Nephron progenitor cell (in vitro differentiated cells): Measurements from ENCODE around the gene CDH4.

Source experiments
- DNase-seq: peaks from one replicate; pipeline ENCODE4 v3.0.0; 2021
- H3K27ac Mint-ChIP-seq: 2 replicates; pipeline ENCODE4 v1.8.0; 2021; ENCODE audit warnings: mild to moderate bottlenecking, moderate library complexity, mixed read lengths
- H3K27me3 Mint-ChIP-seq: 2 replicates; pipeline ENCODE4 v1.8.0; 2021; ENCODE audit warnings: mild to moderate bottlenecking, low read depth, mixed read lengths; ENCODE audit not compliant: poor library complexity
- H3K36me3 Mint-ChIP-seq: 2 replicates; pipeline ENCODE4 v1.8.0; 2021; ENCODE audit warnings: low read depth, mixed read lengths
- H3K4me1 Mint-ChIP-seq: 2 replicates; pipeline ENCODE4 v1.8.0; 2021; ENCODE audit warnings: mixed read lengths
- H3K4me3 Mint-ChIP-seq: 2 replicates; pipeline ENCODE4 v1.8.0; 2021; ENCODE audit warnings: mild to moderate bottlenecking, moderate library complexity, mixed read lengths
- H3K9me3 Mint-ChIP-seq: 2 replicates; pipeline ENCODE4 v1.8.0; 2021; ENCODE audit warnings: mild to moderate bottlenecking, moderate library complexity, mixed read lengths
- TF ChIP-seq, protein P1 (sequence below): fragments of 200-600 bp; sonication (generic); IDR thresholded peaks from 2 replicates; pipeline ENCODE4 v1.5.0; 2021; ENCODE audit warnings: antibody characterized with exemption

Gene CDH4

DNA sequence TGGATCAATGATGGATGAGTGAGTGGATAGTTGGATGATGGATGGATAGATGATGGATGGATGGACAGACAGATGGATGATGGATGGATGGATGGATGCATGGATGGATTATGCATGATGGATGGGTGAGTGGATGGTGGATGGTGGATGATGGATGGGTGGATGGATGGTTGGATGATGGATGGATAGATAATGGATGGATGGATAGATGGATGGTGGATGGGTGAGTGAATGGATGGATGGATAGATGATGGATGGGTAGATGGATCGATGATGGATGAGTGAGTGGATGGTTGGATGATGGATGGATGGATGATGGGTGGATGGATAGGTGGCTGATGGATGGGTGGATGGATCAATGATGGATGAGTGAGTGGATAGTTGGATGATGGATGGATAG is 637.6 kb downstream of the CDH4 start:
- Mint-ChIP-seq H3K27me3 (peaks cover 25% of the 10 kb centered on the region), H3K27ac (no peak overlapping the region), H3K4me3 (no peak overlapping the region), H3K9me3 (peaks cover 19% of the 10 kb centered on the region), H3K36me3 (no peaks in the 10 kb centered on the region), H3K4me1 (peaks cover 5% of the 10 kb centered on the region)
- DNase-seq, result no peak
- TF ChIP-seq, protein P1, sequence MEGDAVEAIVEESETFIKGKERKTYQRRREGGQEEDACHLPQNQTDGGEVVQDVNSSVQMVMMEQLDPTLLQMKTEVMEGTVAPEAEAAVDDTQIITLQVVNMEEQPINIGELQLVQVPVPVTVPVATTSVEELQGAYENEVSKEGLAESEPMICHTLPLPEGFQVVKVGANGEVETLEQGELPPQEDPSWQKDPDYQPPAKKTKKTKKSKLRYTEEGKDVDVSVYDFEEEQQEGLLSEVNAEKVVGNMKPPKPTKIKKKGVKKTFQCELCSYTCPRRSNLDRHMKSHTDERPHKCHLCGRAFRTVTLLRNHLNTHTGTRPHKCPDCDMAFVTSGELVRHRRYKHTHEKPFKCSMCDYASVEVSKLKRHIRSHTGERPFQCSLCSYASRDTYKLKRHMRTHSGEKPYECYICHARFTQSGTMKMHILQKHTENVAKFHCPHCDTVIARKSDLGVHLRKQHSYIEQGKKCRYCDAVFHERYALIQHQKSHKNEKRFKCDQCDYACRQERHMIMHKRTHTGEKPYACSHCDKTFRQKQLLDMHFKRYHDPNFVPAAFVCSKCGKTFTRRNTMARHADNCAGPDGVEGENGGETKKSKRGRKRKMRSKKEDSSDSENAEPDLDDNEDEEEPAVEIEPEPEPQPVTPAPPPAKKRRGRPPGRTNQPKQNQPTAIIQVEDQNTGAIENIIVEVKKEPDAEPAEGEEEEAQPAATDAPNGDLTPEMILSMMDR, result no peak

DNA sequence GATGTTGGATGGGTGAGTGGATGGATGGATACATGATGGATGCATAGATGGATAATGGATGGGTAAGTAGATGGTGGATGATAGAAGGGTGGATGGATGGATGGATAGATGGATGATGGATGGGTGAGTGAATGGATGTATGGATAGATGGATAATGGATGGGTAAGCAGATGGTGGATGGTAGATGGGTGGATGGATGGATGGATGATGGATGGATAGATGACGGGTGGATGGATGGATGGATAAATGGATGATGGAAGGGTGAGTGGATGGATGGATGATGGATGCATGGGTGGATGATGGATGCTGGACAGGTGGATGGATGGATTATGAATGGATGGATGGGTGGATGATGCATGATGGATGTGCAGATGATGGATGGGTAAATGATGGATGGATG is 638.1 kb downstream of the CDH4 start:
- H3K36me3 Mint-ChIP-seq, result no peaks in the 10 kb centered on the region
- peaks cover 28% of the 10 kb centered on the region for H3K27me3 Mint-ChIP-seq
- H3K27ac Mint-ChIP-seq, result no peak overlapping the region
- no peak for DNase-seq
- H3K9me3 Mint-ChIP-seq, result peaks cover 19% of the 10 kb centered on the region
- H3K4me1 Mint-ChIP-seq, result peaks cover 2% of the 10 kb centered on the region
- H3K4me3 Mint-ChIP-seq, result no peak overlapping the region
- TF ChIP-seq, protein P1, result no peak

DNA sequence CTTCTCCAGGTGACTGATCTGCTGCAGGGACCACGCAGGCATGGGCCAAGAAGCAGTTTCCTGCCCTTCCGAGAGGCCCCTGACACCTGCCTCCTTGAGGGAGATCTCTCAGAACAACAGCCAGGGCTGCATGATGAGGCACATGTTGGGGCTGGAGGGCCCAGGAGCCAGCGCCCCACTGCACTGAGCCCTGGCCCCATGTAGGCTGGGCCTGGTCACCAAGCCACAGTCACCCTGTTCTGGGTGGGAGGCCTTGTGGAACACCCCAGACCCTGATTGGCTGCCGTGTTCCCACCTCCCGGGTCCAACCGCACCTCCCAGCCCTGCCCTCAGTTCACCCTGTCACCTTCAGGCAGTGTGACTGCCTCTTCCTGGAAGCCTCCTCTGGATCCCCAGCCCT is 639.4 kb downstream of the CDH4 start:
- peaks cover 19% of the 10 kb centered on the region for H3K9me3 Mint-ChIP-seq
- no peak overlapping the region for H3K27ac Mint-ChIP-seq
- no peak for DNase-seq
- no peaks in the 10 kb centered on the region for H3K36me3 Mint-ChIP-seq
- H3K27me3 Mint-ChIP-seq, result peaks cover 34% of the 10 kb centered on the region
- TF ChIP-seq, protein P1, result no peak
- no peak overlapping the region for H3K4me3 Mint-ChIP-seq
- no peaks in the 10 kb centered on the region for H3K4me1 Mint-ChIP-seq

DNA sequence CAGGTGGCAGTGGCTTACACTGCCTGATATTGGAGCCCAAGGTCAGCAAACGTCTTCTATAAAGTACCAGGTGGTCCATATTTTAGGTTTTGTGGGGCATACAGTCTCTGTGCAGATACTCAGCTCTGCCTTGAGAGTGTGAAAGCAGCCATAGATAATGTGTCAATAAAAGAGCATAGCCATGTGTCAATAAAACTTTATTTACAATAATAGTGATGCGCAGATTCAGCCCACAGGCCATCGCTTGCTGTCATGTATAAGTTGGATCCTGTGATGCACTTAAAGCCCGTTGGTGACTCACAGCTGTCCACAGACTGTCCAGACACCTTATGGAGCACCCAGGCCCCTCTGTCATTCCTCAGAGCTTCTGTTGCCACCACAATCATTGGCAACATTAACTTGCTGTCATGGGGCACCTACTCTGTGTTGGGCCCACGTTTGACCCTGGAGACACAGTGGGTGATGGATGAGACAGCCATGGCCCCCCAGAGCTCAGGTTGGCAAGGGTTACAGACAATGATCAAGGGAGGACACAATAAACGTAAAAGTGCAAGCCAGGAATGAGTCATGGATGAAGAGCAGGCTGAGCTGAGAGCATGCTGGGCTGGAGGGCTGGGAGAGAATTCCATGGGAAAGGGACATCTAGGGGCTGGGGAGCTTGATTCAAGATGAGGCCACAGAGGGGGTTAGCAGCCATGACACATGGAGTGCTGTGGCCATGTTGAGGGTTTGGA is 640.0 kb downstream of the CDH4 start:
- Mint-ChIP-seq H3K4me1 (no peaks in the 10 kb centered on the region), H3K9me3 (peaks cover 19% of the 10 kb centered on the region), H3K27ac (no peak overlapping the region), H3K4me3 (no peak overlapping the region), H3K27me3 (peaks cover 36% of the 10 kb centered on the region), H3K36me3 (no peaks in the 10 kb centered on the region)
- TF ChIP-seq, protein P1, result no peak
- no peak for DNase-seq

DNA sequence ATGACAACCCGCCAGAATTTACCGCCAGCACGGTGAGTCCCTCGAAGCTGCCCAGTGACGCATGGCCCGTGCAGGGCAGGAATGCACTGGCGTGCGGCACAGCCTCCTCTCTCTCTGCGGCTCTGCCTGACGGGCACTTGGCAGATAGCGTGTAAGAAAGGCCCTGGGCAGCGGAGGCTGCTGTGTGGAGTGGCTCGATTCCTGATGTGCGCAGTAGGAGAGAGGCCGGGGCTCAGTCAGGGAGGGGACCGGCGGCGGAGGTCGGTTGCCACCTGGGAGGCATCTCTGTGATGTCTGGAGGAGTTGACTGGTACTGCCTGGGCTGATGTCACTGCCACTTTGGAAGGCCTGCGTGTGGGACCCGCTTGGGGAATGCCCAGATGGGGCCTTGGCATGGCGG is 643.0 kb downstream of the CDH4 start:
- Mint-ChIP-seq H3K27me3 (peaks cover 41% of the 10 kb centered on the region), H3K27ac (no peak overlapping the region), H3K4me1 (no peaks in the 10 kb centered on the region), H3K9me3 (peaks cover 10% of the 10 kb centered on the region), H3K36me3 (no peaks in the 10 kb centered on the region), H3K4me3 (no peak overlapping the region)
- DNase-seq, result no peak
- TF ChIP-seq, protein P1, result no peak

DNA sequence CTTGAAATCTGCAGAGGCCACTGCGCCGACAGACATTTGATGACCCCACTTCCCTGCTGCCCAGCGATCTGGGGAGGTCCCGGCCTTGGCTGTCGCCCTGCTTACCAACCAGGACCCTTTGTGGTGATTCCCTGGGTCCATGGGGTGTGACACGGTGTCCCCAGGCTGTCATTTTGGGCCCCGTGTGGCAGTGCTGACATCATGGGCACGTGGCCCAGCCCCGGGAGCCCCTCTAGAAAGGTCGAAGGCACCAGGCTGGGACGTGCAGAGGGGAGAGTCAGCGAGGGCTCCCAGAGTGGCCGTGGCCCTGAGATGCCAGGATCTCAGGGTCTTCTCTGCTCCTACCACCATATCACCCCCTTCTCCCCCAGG is 643.6 kb downstream of the CDH4 start:
- Mint-ChIP-seq H3K27ac (no peak overlapping the region), H3K4me1 (peaks cover 1% of the 10 kb centered on the region), H3K36me3 (no peaks in the 10 kb centered on the region), H3K27me3 (peaks cover 41% of the 10 kb centered on the region), H3K4me3 (no peak overlapping the region), H3K9me3 (peaks cover 9% of the 10 kb centered on the region)
- TF ChIP-seq, protein P1, result no peak
- no peak for DNase-seq
